HepG2 (cell line): ENCODE measurements around the gene HLA-F. TPM values are rescaled to one million over a fixed set of nuclear protein-coding genes. Genes with fewer than 3 reads are reported as not detected.

Experiments
- ATAC-seq: fragments of 200-7000 bp; cut with Tn5 transposase; 3 replicates; pipeline ENCODE4 v1.9.1; 2020; ENCODE audit warnings: mild to moderate bottlenecking, moderate library complexity
- BruUV-seq: library from RNA; stranded (reverse); fragments of 400-500 nt; replicated peaks from 2 replicates; lab custom pipeline; 2021; lab: Mats Ljungman, UMichigan
- CTCF ChIA-PET: fragments of 300-600 bp; formaldehyde crosslinking; extraction: SDS; loops from one replicate; lab custom pipeline; 2021; ENCODE audit warnings: low total read pairs, inconsistent platforms, low intra/inter-chr PET ratio; lab: Yijun Ruan, JAX
- POLR2A ChIA-PET: fragments of 350-600 bp; sonication (Branson Sonifier 250); formaldehyde crosslinking; loops from one replicate; lab custom pipeline; 2020; ENCODE audit warnings: antibody characterized with exemption, inconsistent platforms; lab: Yijun Ruan, JAX
- DNase-seq: peaks from one replicate; pipeline ENCODE4 v3.0.0-alpha.2; 2015; ENCODE audit warnings: low spot score
- FAIRE-seq: peaks from 3 replicates; lab custom pipeline; 2011; peaks lifted over from hg19 to GRCh38; lab: Jason Lieb, UNC
- H2AFZ ChIP-seq: one replicate; pipeline ENCODE4 v1.6.1; 2011; ENCODE audit warnings: low read length, inconsistent platforms
- H3K27ac ChIP-seq: fragments of 300-600 bp; 3 replicates; pipeline ENCODE4 v1.8.0; 2011; ENCODE audit warnings: mixed run types, mild to moderate bottlenecking, mixed read lengths, low read length, inconsistent platforms; ENCODE audit not compliant: insufficient read depth; ENCODE audit errors: extremely low read length
- H3K27me3 ChIP-seq, 2 experiments: fragments of 200-600 bp in 1 of 2; 2 replicates in 1 of 2; 3 replicates in 1 of 2; pipeline versions ENCODE4 v1.6.0 to v1.8.0; 2011; ENCODE audit warnings: low read length in 2 of 2, mild to moderate bottlenecking in 2 of 2, moderate library complexity in 2 of 2, inconsistent platforms in 1 of 2; ENCODE audit not compliant: insufficient read depth in 2 of 2, control insufficient read depth in 1 of 2
- H3K36me3 ChIP-seq, 2 experiments: fragments of 200-600 bp in 1 of 2; replicated peaks in 1 of 2; 2 replicates in 1 of 2; 3 replicates in 1 of 2; pipeline versions ENCODE4 v1.5.1 to v1.8.0; 2011; ENCODE audit warnings: low read length in 2 of 2, inconsistent platforms in 1 of 2; ENCODE audit not compliant: insufficient read depth in 2 of 2, control insufficient read depth in 1 of 2
- H3K4me1 ChIP-seq: 2 replicates; pipeline ENCODE4 v1.5.1; 2012; ENCODE audit warnings: low read length, inconsistent platforms; ENCODE audit not compliant: insufficient read depth
- H3K4me2 ChIP-seq: 2 replicates; pipeline ENCODE4 v1.6.0; 2011; ENCODE audit warnings: low read depth, low read length, inconsistent platforms
- H3K4me3 ChIP-seq, 3 experiments: fragments of 200-600 bp in 1 of 3; sonication (generic), shearing (Covaris generic) in 1 of 3; replicated peaks in 1 of 3; 2 replicates each; pipeline ENCODE4 v1.5.1; 2011 to 2016; ENCODE audit warnings: low read length in 3 of 3, inconsistent platforms in 2 of 3, low read depth in 2 of 3, mild to moderate bottlenecking in 2 of 3, control low read depth in 1 of 3, mixed read lengths in 1 of 3; ENCODE audit not compliant: insufficient read depth in 1 of 3
- H3K79me2 ChIP-seq: one replicate; pipeline ENCODE4 v1.6.1; 2011; ENCODE audit warnings: low read length, inconsistent platforms; ENCODE audit not compliant: insufficient read depth
- H3K9ac ChIP-seq: 2 replicates; pipeline ENCODE4 v1.6.0; 2011; ENCODE audit warnings: mild to moderate bottlenecking, low read depth, low read length, inconsistent platforms; ENCODE audit not compliant: insufficient read depth
- H3K9me3 ChIP-seq: 2 replicates; pipeline ENCODE4 v1.5.1; 2012; ENCODE audit warnings: mild to moderate bottlenecking, low read length
- H4K20me1 ChIP-seq: 2 replicates; pipeline ENCODE4 v1.6.0; 2011; ENCODE audit warnings: inconsistent platforms, mild to moderate bottlenecking, low read length, moderate library complexity; ENCODE audit not compliant: insufficient read depth
- ATM ChIP-seq: fragments of 450-650 bp; IDR thresholded peaks from 2 replicates; pipeline ENCODE4 v1.7.1; 2017; ENCODE audit warnings: mild to moderate bottlenecking, borderline replicate concordance
- DMTF1 ChIP-seq: sonication (generic); formaldehyde crosslinking; IDR thresholded peaks from 2 replicates; pipeline ENCODE4 v1.4.0; 2020; ENCODE audit warnings: mild to moderate bottlenecking, missing genetic modification reagents
- FOXK2 ChIP-seq: fragments of 450-650 bp; IDR thresholded peaks from 2 replicates; pipeline ENCODE4 v1.6.1; 2016
- MAFK ChIP-seq, 2 experiments: IDR thresholded peaks in 1 of 2; conservative IDR thresholded peaks in 1 of 2; 2 replicates each; pipeline ENCODE4 v1.6.1; 2011; ENCODE audit warnings: improper control_type of control experiment in 2 of 2, low read length in 2 of 2
- MED13 ChIP-seq: sonication (generic); formaldehyde crosslinking; IDR thresholded peaks from 2 replicates; pipeline ENCODE4 v1.5.0; 2020; ENCODE audit warnings: missing genetic modification reagents
- NFATC3 ChIP-seq: sonication (generic); formaldehyde crosslinking; IDR thresholded peaks from 2 replicates; pipeline ENCODE4 v1.5.1; 2020; ENCODE audit warnings: mild to moderate bottlenecking, missing genetic modification reagents
- NR2F1 ChIP-seq, 2 experiments: fragments of 450-650 bp in 1 of 2; formaldehyde crosslinking in 1 of 2; IDR thresholded peaks; 2 replicates each; pipeline versions ENCODE4 v1.5.0 to v1.6.1; 2016 to 2020; ENCODE audit warnings: mild to moderate bottlenecking in 1 of 2, missing compliant biosample characterization in 1 of 2, missing genetic modification reagents in 1 of 2, moderate library complexity in 1 of 2
- PAF1 ChIP-seq: IDR thresholded peaks from 2 replicates; pipeline ENCODE4 v1.6.1; 2016; ENCODE audit warnings: missing genetic modification reagents, missing compliant biosample characterization
- RORA ChIP-seq: sonication (generic); formaldehyde crosslinking; IDR thresholded peaks from 2 replicates; pipeline ENCODE4 v1.5.0; 2020; ENCODE audit warnings: mild to moderate bottlenecking, missing genetic modification reagents, moderate library complexity
- SKIL ChIP-seq: sonication (generic); formaldehyde crosslinking; IDR thresholded peaks from 2 replicates; pipeline ENCODE4 v1.8.0; 2022; ENCODE audit warnings: missing genetic modification reagents, mild to moderate bottlenecking, moderate library complexity, borderline replicate concordance
- TAF1 ChIP-seq: sonication (generic); formaldehyde crosslinking; IDR thresholded peaks from 2 replicates; pipeline ENCODE4 v1.4.0; 2020; ENCODE audit warnings: missing genetic modification reagents
- USF2 ChIP-seq, 2 experiments: sonication (generic) in 1 of 2; formaldehyde crosslinking in 1 of 2; IDR thresholded peaks; 2 replicates each; pipeline versions ENCODE4 v1.5.1 to v1.6.1; 2011 to 2020; ENCODE audit warnings: borderline replicate concordance in 1 of 2, low read depth in 1 of 2, low read length in 1 of 2, mild to moderate bottlenecking in 1 of 2, missing genetic modification reagents in 1 of 2, moderate library complexity in 1 of 2
- ZFY ChIP-seq: sonication (generic); formaldehyde crosslinking; IDR thresholded peaks from 2 replicates; pipeline ENCODE4 v1.4.0; 2020; ENCODE audit warnings: missing genetic modification reagents
- ZNF383 ChIP-seq: sonication (generic); formaldehyde crosslinking; IDR thresholded peaks from 2 replicates; pipeline ENCODE4 v1.4.0; 2020; ENCODE audit warnings: missing genetic modification reagents, mild to moderate bottlenecking, borderline replicate concordance
- ZNF580 ChIP-seq: IDR thresholded peaks from 2 replicates; pipeline ENCODE4 v1.6.1; 2016; ENCODE audit warnings: low read depth, borderline replicate concordance
- ZNF598 ChIP-seq: sonication (generic); formaldehyde crosslinking; IDR thresholded peaks from 2 replicates; pipeline ENCODE4 v1.5.1; 2020; ENCODE audit warnings: mild to moderate bottlenecking, missing genetic modification reagents, borderline replicate concordance
- ZNF709 ChIP-seq: sonication (generic); formaldehyde crosslinking; IDR thresholded peaks from 2 replicates; pipeline ENCODE4 v1.5.0; 2020; ENCODE audit warnings: mild to moderate bottlenecking, missing genetic modification reagents
- WGBS: methylation state at CpG from one replicate; pipeline ENCODE4 v1.1.6; 2017; ENCODE audit warnings: low lambda C conversion rate; 5-methylcytosine and 5-hydroxymethylcytosine counted together
- in situ Hi-C: cut with HindIII; loops from 2 replicates; pipeline ENCODE4 v1.10.0; 2017; ENCODE audit warnings: low pct_unique_long_range_greater_than_20kb; ENCODE audit not compliant: extremely low pct_ligation_motif_present
- intact Hi-C: fragments of 100-400 bp; cut with micrococcal nuclease; formaldehyde crosslinking; loops from one replicate; pipeline ENCODE4 v1.10.0; 2022; ENCODE audit not compliant: unreplicated experiment
- polyA plus RNA-seq, 8 experiments: library from polyadenylated mRNA; depleted of rRNA in 3 of 8; stranded (reverse) in 7 of 8; unstranded in 1 of 8; fragments of >200 nt; fragmentation: Illumina TruSeq in 4 of 8; extraction: Trizol in 4 of 8; gene quantifications; 2 replicates each; pipeline versions ENCODE4 v1.2.1 to v1.2.3, GENCODE V29; 2011 to 2016; ENCODE audit warnings: low read depth in 4 of 8, missing spikeins in 1 of 8, mixed read lengths in 1 of 8; ENCODE audit not compliant: insufficient read depth in 1 of 8
- total RNA-seq, 5 experiments: library from RNA; depleted of rRNA; stranded (reverse); fragments of >200 nt; fragmentation: Illumina TruSeq; extraction: Trizol; gene quantifications; 2 replicates each; pipeline ENCODE4 v1.2.3, GENCODE V29; 2016; ENCODE audit warnings: low read depth in 1 of 5

HLA-F gene
- total and polyA plus RNA-seq, 2 of the 13 experiments (the other 11 are each of a cell fraction or from before 2014, with no cell fraction given): 6.0 to 6.1 TPM

- DNase-seq (no peak), FAIRE-seq (no peak), ATAC-seq (no peak)
- H3K27ac ChIP-seq: no peak overlapping the region
- H3K9ac ChIP-seq: no peak overlapping the region
- no peak overlapping the region for H3K4me2 ChIP-seq
- H4K20me1 ChIP-seq: no peaks in the 10 kb centered on the region
- intact Hi-C loops (no loop called here), in situ Hi-C loops (no loop called here)
- no peaks in the 10 kb centered on the region for H3K36me3 ChIP-seq
- H2AFZ ChIP-seq: no peak overlapping the region
- peaks cover 1 to 7% of the 10 kb centered on the region in 2 experiments; a peak in 1 of 5 replicates for H3K27me3 ChIP-seq
- no TSS peak for BruUV-seq
- no peaks in the 10 kb centered on the region for H3K79me2 ChIP-seq
- no peaks in the 10 kb centered on the region for H3K9me3 ChIP-seq
- WGBS: 75% methylated on average over 11 of the region's 11 CpGs
- POLR2A ChIA-PET: no interaction called here
- H3K4me1 ChIP-seq: no peaks in the 10 kb centered on the region
- CTCF ChIA-PET: no interaction called here
- H3K4me3 ChIP-seq: no peak overlapping the region
- no peak for TF ChIP-seq SKIL (CRISPR knock-in tag)
- TF ChIP-seq ZNF580 (CRISPR knock-in tag): no peak
- TF ChIP-seq RORA: no peak
- no peak for TF ChIP-seq PAF1 (CRISPR knock-in tag)
- TF ChIP-seq MED13 (CRISPR knock-in tag): no peak
- TF ChIP-seq ZNF709 (CRISPR knock-in tag): no peak
- no peak for TF ChIP-seq ATM
- no peak for TF ChIP-seq DMTF1 (CRISPR knock-in tag)
- TF ChIP-seq FOXK2: no peak
- no peak for TF ChIP-seq ZFY (CRISPR knock-in tag)
- no peak for TF ChIP-seq USF2 (IDR thresholded peaks at IDR 0.05; ENCODE audit: low read depth, low read length)
- TF ChIP-seq USF2 (CRISPR knock-in tag; IDR thresholded peaks at IDR 0.05; ENCODE audit: borderline replicate concordance): no peak
- TF ChIP-seq ZNF598 (CRISPR knock-in tag): no peak
- no peak for TF ChIP-seq NFATC3 (CRISPR knock-in tag)
- no peak for TF ChIP-seq ZNF383 (CRISPR knock-in tag)
- TF ChIP-seq TAF1: no peak
- no peak for TF ChIP-seq NR2F1 (CRISPR knock-in tag; IDR thresholded peaks at IDR 0.05)
- TF ChIP-seq MAFK (conservative IDR thresholded peaks at IDR 0.05 in 1 of 2, IDR thresholded peaks at IDR 0.05 in 1 of 2; ENCODE audit: low read length in 2 of 2): no peak
Measured at GRCh38 chr6:29724937-29725869, 2.0 kb downstream of the HLA-F start.
